ENCODE results near the gene CTSS.
"Not testable (repeated sequence)": the region's sequence is repeated elsewhere in the genome, so short reads cannot be mapped to it uniquely, and the experiment has no call there.

CTSS gene

DNA sequence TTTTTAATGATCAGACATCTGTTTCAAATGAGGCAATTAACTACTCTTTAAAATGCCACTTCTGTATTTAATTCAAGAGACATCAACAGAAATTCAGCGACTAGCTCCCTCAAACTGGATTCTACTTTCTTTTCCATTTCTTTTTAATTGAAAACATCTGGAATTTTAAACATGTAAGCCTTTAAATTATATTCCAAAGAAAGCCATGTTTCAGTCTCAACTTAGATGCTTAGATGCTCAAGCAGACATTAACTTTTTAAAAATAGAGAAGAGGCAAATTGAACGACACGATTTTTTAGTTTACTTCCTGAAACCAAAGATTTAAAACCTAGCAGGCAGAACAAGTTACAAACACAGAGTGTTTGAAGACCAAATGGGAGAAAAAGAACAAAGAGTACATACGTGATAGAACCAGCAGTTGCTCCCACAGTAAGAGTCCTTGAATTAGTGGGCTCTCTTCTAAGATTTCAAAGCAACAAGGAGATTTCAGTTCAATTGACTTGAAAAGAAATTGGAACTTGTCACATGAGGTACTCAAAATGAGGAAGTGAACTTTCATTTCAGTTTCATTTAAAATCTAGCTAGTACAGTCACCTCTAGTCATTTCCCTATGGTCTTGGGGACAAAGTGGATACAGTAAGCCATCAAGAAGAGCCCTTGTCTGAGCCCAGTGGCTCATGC is at the start of gene CTSS:
TSS of gene CTSS (minus strand) at position 483 of the 681 bp plus-strand sequence. CDS start 1,015 bp downstream, outside the sequence.
- peak; percentile 78 for DNase-seq

DNA sequence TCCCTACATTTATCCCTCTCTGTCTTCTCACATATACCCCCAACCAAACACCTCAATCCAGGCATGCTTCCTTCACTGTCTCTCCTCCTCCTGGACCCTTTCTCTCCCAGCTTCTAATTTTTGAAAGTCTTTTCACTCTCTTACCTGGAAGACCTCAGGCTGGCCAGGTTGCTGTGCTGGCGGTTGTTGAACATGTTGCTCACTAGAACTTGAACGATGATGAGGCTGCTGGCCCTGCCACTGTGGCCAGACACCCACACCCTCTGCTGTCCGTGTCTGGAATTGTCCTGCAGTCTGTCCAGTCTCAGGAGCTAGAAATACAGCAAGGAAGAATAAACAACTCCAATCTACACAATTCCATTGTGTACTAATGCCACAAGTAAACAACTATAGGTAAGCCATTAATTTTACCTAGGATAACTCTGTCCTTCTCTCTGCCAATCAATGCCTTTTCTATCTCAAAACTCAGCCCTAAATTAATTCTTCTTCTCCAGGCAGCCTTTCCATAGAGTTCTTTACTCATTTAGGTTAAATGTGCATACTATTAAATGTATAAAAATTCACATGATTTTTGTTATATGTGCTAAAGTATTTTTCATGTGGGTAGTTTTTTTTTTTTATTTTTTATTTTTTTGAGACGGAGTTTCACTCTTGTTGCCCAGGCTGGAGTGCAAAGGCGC is 47.6 kb upstream of the CTSS start:
- DNase-seq = peak; percentile 30

DNA sequence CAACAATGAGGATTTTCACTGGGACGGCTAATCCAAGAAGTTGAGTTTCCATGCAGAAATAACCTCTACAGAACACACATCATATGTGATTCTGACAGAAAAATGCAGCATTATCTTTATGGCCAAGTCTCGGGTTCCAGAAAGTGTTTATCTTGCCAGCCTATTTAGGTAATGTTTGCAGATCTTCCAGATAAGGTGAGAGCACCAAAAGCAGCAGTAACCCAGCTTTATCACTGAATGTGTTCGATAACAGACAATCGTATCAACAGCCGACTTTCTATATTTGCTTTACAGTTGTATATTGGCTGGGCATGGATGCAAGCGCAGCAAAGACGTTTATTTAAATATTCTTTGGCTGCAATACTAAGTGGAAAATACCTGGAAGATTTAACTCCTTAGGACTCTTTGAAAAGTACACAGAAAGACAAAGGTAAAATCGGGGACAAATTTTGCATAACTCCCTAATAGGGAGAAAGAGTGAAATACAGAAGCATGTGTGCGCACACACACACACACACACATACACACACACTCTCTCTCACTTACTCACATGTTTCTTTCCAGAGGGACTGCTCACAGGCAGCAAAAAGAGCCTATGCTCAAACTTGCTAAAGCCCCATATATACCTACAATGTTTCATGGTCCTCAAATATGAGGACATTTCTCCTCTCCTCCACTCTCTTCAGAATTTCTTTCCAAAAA is 45.5 kb upstream of the CTSS start:
- no peak for DNase-seq

DNA sequence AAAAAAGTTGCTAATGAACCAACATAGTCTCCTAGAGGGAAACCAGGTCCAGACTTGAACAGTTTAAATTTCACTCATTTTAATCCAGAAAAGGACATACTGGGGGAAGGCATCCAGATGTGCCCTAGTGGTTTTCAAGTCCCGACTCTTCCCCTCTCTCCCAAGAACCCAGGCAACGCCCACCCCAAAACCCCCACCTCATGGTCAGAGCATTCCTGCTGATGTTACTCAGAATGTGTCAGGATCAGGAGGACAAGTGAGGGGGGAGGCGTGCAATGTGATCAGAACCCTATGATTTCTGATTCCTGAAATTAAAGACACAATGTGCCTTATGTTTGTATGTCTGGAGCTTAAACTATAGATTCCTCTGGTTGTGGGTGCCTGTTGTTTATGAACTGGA is 44.1 kb upstream of the CTSS start:
- DNase-seq = no peak

DNA sequence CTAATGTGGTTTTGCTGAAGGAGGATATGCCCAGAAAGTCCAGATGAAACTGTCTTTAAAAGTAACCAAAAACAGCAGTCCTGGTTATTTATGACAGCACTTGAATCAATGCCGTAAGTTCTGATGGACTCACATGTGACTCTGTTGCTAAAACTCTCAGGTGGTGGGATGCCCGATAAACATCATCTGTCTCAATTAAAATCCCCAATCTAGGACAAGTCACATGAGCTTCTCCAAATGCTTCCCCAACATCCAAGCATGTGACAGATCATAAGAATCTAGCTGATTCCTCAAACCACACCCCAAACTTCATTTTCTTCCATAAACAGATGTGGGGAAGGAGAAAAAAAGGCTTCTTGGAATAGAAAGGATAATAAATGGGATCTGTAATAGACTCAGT is 43.3 kb upstream of the CTSS start:
- DNase-seq = no peak

DNA sequence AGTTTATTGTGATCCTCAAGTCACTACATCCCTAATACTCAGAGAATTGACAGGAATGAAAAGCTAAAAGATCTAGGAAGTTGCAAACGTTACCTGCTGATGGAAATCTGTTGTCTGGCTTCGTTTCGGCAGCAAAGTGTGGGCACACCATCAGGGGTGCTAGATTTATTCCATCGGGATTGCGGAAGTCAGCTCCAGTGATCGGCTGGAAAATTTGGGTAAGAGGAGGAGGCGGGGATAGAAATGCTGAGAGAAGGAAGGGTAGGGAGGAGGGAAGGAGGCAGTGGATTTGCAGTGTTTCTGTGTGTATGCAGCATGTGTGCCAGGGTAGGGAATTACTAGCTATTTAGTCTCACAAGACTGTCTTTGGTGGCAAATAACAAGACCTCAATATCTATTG is 42.5 kb upstream of the CTSS start, which contains the start of gene CTSK:
TSS of gene CTSK (minus strand) at position 140 of the 400 bp plus-strand sequence. CDS start 1,455 bp downstream, outside the sequence.
- DNase-seq = no peak

DNA sequence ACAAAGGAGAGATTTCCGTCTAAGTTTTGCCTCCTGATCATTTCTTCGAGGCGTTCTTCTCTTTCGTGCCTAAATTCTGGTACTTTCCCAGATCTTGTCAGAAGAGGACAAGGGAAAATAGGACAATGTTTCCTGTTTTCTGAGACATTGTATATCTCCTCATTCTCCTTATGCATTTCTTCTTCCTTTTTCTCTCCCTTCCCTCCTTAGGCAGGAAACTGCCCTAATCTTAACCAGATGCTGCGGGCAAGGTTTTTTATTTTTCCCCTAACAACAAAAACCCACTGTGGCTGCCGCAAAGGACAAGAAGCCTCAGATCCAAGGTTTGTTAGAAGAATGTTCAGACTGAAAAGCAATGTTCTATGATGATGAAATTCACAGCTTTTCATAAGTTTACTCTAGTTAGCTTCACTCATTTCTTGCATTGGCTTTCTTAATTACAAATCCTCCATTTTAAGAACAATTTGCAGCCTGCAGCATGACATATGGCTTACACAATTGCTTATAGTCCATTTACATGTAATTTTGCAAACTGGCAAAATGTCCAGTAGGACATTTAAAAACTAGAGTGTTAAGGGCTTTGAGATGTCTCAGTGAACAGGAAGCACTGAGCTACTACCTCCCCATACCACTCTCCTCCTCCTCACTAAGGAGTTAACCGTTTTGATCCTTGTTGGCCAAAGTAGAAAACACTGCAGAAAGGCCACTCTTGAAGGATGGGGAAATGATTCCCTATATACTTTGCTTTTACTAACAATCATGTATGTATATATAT is 41.9 kb upstream of the CTSS start:
- no peak for DNase-seq

DNA sequence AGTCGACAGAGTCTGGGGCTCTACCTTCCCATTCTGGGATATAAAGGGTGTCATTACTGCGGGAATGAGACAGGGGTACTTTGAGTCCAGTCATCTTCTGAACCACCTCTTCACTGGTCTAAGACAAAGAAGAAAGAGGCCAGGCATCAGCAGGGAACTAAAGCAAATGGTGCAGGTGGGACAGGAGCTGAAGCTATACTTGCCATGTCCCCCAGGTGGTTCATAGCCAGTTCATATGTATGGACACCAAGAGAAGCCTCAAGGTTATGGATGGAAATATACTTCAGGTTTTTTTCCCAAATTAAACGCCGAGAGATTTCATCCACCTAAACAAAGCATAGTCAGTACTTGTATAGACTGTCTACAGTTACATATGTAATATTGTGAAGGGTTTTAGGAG is 40.3 kb upstream of the CTSS start:
- no peak for DNase-seq

DNA sequence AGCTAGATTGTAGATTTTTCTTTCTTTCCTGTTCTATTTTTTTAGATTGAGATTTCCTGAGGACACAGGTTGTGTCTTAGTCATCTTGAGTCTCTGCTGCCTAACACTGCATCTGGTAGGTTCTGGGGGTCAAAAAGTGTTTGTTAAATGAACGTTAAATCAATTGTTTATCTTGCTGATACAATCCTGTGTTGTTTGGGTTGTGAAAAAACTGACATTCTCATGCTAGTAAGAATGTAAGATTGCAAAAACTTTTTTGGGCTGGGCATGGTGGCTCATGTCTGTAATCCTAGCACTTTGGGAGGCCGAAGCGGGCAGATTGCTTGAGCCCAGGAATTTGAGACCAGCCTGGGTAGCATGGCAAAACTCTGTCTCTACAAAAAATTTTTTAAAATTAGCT is 39.1 kb upstream of the CTSS start:
- DNase-seq = no peak

DNA sequence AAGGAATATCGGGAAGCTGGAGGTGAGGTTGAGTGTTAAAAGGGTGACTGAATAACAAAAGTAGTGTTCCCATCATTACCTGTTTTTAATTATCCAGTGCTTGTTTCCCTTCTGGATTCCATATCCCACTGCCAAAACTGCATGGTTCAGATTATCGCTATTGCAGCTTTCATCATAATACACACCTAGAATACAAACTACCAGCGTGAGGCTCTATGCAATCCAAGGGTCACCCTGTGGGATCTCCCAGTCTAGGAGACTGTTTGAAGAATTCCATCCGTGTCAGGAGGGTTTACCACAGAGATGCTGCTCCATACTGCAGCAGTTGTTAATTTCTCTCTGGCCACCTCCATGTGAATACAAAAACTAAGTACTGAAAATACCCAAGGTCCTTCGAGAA is 33.5 kb upstream of the CTSS start:
- DNase-seq = no peak

DNA sequence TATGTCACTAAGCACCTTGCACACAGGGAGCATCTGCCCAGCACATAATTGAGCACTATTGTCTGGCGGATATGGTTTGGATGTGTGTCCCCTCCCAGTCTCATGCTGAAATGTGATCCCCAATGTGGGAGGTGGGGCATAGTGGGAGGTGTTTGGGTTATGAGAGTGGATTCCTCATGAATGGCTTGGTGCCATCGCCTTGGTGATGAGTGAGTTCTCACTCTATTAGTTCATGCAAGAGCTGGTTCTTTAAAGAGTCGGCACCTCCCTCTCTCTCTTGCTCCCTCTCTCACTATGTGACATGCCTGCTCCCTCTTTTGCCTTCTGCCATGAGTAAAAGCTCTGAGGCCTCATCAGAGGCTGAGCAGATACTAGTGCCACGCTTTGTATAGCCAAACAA is 32.9 kb upstream of the CTSS start:
- no peak for DNase-seq

DNA sequence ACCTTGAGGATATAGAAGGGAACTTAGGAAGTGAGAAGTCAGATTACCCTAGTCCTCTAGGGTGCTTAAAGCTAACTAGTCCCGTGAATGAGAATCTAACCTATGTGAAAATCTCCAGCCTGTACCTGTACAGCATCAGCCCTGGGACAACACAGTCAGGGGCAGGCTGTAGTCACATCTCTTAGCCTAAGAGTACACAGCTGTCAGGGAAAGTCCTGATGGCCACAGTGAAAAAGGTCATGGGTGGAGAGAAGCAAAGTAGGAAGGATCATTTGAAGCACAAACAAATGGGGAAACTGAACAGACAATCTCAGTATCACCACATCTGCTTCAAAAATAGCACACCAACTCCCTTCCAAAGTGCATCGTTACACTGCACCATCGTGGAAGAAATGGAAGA is 30.8 kb upstream of the CTSS start:
- DNase-seq = no peak

DNA sequence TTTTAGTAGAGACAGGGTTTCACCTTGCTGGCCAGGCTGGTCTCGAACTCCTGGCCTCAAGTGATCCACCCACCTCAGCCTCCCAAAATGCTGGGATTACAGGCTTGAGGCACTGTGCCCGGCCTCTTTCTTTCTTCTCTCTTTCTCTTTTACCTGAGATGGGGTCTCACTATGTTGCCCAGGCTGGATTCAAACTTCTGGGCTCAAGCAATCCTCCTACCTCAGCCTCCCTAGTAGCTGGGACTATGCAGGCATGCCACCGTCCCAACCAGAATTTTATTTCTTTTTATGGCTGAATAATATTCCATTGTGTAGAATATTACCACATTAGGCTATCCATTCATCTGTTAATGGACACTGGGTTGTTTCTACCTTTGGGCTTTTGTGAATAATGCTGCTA is 28.2 kb upstream of the CTSS start:
- DNase-seq = not testable (repeated sequence)

DNA sequence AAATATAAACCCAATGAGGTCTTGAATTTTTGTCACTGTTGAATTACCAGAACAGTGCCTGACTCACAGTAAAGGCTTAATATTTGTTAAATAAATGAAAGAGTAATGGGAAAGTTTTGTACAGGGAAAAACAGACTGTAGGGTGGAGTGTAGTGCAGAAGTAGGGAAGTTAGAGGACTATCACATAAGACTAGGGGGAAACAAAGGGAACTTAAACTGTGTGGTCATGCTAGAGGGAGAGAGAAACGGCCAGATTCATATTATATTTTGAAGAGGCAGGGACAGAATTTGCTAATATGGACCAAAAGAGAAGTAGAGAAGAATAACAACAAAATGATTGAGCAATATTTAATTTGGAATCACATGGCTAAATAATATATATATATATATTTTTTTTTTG is 27.6 kb upstream of the CTSS start:
- DNase-seq = no peak

DNA sequence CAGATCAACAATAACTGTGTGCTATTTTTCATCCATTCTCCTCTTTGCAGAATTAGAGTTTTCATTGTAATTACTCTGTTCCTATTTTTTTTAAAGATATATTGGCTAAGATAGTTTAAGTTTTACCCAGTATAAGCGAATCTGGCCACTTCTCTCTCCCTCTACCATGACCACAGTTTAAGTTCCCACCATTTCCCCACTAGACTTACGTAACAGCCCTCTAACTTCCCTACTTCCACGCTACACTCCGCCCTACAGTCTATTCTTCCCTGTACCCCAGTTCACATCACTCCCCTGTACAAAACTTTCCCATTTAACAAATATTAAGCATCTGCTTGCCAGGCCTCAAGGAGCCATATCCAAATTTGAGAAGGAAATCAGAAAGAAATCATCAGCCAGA is 26.0 kb upstream of the CTSS start:
- no peak for DNase-seq

DNA sequence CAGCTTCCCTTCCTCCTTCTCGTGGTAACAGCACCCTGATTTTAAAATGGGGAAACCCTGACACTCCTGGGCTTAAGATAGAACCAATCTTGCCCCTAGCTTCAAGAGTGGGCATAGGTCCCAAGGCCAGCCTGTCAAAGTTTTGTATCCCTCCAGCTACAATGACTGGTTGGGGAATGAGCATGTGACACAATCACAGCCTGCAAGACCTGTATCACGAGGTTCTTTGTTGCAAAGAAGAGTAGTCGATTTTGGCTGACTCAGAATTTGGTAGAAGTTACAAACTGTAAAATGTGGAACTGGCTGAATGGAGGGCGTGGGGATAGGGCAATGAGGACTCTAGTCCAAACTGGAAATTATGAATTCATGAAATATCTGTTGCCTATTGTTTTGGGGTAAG is 23.8 kb upstream of the CTSS start:
- no peak for DNase-seq

DNA sequence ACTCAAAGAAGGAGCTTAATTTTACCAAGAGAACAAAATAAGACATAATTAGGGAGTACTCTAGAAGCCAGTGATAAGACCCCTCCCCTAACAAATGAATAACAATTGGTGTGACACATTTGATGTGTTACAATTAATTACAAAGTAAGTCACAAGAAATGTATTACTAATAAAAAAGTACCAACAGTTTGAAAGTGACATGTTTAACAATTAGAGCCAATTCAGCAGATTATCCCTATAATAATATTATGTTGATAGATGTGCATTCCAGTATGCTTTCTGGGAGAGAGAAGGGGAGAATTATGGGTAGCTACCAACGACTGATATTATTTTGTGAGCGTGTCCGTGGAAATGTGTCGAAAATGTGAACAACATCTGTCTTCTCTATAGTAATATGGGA is 23.4 kb upstream of the CTSS start:
- DNase-seq = no peak

DNA sequence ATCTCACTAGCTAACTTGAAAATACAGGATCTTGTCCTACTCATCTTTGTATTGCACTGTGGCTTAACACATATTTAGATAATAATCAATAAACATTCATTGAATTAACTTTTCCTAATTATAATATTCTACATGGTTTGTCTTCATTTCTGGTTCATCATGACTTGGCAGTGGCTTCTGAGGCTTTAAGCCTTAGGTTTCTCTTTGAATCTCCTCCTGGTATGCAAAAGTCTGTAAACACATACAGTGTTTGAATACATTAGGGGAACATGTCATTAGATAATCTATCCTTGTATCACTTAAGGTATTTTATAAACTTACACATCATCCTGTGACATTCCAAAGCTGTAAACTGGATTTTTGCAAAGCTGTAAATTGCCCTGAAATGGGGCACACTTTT is 21.9 kb upstream of the CTSS start:
- DNase-seq = no peak

DNA sequence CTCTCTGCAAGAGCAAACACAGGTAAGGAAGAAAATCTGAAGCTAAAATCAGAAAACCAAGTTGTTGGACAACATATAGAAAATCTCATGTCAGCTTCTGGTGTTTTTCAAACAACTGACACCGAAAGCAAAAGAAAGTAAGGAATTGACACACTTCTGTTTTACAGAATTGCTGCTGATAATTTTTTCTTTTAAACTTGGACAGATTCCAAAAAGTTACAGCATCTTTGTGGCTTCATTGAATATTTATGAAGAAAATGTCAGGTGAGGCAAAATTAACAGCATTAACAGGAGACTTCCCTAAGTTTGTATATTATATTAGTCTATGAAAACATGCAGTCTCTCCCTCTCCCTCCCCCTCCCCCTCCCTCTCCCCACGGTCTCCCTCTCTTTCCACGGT is 14.9 kb upstream of the CTSS start:
- no peak for DNase-seq

DNA sequence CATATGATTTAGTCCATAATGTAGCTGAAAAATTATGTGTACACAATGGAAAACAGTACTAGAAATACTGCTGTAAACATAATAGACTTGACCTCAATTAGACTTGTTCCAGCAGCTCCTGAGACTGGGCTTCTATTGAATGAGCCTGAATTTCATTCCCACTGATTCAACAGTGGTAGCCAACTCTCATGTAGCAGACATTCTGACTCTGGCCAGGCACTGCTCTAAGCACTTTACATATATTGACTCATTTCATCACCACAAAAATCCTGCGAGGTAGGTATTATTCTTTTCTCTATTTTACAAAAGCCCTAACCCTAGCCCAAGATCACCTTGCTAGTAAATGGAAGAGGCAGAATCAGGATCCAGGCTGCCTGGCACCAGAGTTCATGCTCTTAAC is 12.8 kb upstream of the CTSS start:
- no peak for DNase-seq

DNA sequence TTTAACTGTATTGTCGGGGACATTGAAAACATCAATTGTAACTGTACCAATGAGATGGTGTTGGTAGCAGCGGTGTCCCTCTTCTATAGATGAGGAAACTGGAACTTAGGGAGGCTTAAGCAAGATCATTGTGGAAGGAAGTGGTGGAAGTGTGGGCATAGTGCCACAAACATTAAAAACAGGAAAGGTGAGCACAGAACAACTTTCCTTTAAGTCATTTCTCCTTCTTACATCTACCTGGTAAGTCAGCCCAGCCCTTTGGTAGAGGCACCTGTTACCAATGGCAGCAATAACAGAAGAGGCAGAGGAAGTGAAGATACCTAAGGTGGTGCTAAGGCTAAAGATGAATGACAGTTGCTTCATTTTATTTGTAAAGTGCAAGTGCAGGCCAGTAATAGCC is 12.0 kb upstream of the CTSS start:
- DNase-seq = no peak

DNA sequence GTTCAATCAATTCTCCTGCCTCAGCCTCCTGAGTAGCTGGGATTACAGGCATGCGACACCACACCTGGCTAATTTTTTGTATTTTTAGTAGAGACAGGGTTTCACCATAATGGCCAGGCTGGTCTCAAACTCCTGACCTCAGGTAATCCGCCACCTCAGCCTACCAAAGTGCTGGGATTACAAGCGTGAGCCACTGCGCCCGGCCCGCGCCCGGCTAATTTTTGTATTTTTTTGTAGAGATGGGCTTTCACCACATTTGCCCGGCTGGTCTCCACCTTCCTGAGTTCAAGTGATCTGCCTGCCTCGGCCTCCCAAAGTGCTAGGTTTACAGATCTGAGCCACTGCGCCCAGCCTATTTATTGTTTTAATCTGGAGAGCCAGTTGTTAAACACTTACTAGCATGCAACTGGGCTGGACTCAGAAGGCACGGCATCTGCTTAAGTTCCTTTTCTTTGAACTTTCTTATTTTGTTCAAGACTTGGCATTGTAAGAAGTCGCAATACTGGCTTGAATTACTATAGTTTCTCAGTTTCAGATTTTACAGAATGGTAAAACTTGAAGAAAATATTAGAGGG is 10.4 kb upstream of the CTSS start:
- DNase-seq = not testable (repeated sequence)

DNA sequence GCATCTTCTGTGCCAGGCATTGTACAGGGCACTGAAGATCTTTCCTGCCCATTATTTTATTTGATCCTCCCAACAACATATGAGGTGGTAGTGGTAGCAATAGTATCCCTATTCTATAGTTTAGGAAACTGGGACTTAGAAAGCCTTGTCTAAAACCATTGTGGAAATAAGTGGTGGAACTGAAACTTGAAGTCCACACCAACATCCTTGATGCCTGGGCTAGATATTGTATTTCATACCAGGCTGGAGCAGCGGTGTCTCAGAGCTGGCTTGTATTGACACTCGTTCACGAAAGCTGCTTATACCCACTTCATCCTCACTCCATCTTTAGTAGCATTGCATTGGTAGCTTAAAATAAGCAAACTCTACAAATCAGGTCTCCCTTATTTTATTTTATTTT is 9.7 kb upstream of the CTSS start:
- no peak for DNase-seq

Measured in DMS79 treated with DMSO at 0.1 percent for 48 hours (cell line).